Lower lobe of right lung (tissue), 2 donors: ENCODE measurements around the gene NUP205. TPM values are rescaled to one million over a fixed set of nuclear protein-coding genes. Genes with fewer than 3 reads are reported as not detected.
A peak's percentile ranks its signal among the peaks of the same experiment; 100 is the strongest.

ENCODE experiments used
- ATAC-seq, 2 donors: fragments of 200-7000 bp; cut with Tn5 transposase; one replicate each; pipeline ENCODE4 v1.9.1; 2020 to 2022; ENCODE audit warnings: mild to moderate bottlenecking in 2 of 2, moderate library complexity in 2 of 2
- DNase-seq: peaks from one replicate; pipeline ENCODE4 v3.0.0-alpha.2; 2020
- H3K27ac ChIP-seq: fragments of 200-600 bp; one replicate; pipeline ENCODE4 v1.8.0; 2022
- H3K27me3 ChIP-seq: fragments of 200-600 bp; one replicate; pipeline ENCODE4 v1.8.0; 2022; ENCODE audit warnings: low read depth
- H3K36me3 ChIP-seq: fragments of 200-600 bp; one replicate; pipeline ENCODE4 v1.8.0; 2022; ENCODE audit warnings: mild to moderate bottlenecking
- H3K4me1 ChIP-seq: fragments of 200-600 bp; one replicate; pipeline ENCODE4 v1.8.0; 2022
- H3K4me3 ChIP-seq: fragments of 200-600 bp; one replicate; pipeline ENCODE4 v1.8.0; 2022; ENCODE audit warnings: mild to moderate bottlenecking
- H3K9me3 ChIP-seq: fragments of 200-600 bp; one replicate; pipeline ENCODE4 v1.8.0; 2022
- intact Hi-C: fragments of 100-400 bp; cut with DNase I; formaldehyde crosslinking; loops from one replicate; pipeline ENCODE4 v1.11.0; 2022
- total RNA-seq: library from RNA; stranded (reverse); fragmentation: NEBNext Ultra II Directional; extraction: Animal tissue kit (Norgen Biotek cat#: 25700); gene quantifications from one replicate; pipeline ENCODE4 v1.2.1, GENCODE V29; 2021
- TF ChIP-seq, protein P1 (sequence below): fragments of 200-600 bp; IDR thresholded peaks from one replicate; pipeline ENCODE4 v1.8.0; 2022; ENCODE audit warnings: antibody characterized with exemption, mild to moderate bottlenecking
- donor health status: DM: no; HTN: yes; CAD: no; lungs with severe emphysema.

The NUP205 gene
- total RNA-seq, 1 donor from 2014 or later: 40.2 TPM

DNA sequence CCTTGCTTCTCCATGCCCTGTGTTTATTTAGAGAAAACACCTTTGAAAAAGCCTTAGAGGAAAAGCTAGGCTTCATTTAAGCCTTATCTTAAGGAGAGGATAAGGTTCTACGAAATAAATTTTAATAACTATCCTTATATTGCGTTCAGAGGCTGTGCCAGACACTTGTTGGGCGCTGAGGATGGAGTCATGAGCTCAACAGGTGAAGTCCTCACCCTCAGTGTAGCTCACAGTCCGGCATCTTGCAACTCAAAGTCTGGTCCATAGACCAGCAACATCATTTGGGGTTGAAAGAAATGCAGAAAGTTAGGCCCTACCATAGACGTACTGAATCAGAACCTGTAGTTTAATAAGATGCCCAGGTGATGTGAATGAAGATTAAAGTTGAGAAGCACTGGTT, 100.8 kb downstream of the NUP205 start:
- no peaks in the 10 kb centered on the region for H3K27me3 ChIP-seq
- ATAC-seq (no peak), DNase-seq (no peak)
- no peak overlapping the region for H3K4me3 ChIP-seq
- intact Hi-C loops: no loop called here
- TF ChIP-seq, protein P1, sequence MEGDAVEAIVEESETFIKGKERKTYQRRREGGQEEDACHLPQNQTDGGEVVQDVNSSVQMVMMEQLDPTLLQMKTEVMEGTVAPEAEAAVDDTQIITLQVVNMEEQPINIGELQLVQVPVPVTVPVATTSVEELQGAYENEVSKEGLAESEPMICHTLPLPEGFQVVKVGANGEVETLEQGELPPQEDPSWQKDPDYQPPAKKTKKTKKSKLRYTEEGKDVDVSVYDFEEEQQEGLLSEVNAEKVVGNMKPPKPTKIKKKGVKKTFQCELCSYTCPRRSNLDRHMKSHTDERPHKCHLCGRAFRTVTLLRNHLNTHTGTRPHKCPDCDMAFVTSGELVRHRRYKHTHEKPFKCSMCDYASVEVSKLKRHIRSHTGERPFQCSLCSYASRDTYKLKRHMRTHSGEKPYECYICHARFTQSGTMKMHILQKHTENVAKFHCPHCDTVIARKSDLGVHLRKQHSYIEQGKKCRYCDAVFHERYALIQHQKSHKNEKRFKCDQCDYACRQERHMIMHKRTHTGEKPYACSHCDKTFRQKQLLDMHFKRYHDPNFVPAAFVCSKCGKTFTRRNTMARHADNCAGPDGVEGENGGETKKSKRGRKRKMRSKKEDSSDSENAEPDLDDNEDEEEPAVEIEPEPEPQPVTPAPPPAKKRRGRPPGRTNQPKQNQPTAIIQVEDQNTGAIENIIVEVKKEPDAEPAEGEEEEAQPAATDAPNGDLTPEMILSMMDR: no peak
- H3K9me3 ChIP-seq: no peaks in the 10 kb centered on the region
- H3K36me3 ChIP-seq: no peaks in the 10 kb centered on the region
- H3K4me1 ChIP-seq: peaks cover 25% of the 10 kb centered on the region
- no peak overlapping the region for H3K27ac ChIP-seq

DNA sequence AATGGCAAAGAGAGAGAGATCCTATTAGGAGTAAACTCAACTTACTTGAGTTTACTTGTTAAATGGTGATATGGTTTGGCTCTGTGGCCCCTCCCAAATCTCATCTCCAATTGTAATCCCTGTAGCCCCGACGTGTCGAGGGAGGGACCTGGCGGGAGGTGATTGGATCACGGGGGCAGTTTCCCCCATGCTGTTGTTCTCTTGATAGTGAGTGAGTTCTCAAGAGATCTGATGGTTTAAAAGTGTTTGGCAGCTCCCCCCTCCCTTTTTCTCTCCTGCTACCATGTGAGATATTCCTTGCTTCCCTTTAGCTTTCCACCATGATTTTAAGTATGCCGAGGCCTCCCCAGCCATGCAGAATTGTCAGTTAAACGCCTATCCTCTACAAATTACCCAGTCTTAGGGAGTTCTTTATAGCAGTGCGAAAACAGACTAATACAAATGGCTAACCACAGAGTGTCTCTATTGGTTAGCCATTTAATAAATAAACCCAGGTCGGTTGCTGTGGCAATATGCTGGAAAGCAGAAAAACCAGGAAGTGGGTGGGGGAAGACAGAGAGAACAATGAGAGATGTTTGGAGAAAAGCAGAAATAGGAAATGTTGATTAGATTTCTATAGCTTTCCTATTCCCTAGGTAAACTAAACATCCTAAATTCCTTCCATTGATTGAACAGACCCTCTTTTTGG, 101.6 kb downstream of the NUP205 start:
- H3K27me3 ChIP-seq: no peaks in the 10 kb centered on the region
- intact Hi-C loops: no loop called here
- peak overlapping the region; percentile 59 for H3K27ac ChIP-seq
- no peak for ATAC-seq
- TF ChIP-seq, protein P1: no peak
- H3K4me1 ChIP-seq: peaks cover 32% of the 10 kb centered on the region
- no peaks in the 10 kb centered on the region for H3K36me3 ChIP-seq
- no peak overlapping the region for H3K4me3 ChIP-seq
- no peaks in the 10 kb centered on the region for H3K9me3 ChIP-seq
- no peak for DNase-seq

DNA sequence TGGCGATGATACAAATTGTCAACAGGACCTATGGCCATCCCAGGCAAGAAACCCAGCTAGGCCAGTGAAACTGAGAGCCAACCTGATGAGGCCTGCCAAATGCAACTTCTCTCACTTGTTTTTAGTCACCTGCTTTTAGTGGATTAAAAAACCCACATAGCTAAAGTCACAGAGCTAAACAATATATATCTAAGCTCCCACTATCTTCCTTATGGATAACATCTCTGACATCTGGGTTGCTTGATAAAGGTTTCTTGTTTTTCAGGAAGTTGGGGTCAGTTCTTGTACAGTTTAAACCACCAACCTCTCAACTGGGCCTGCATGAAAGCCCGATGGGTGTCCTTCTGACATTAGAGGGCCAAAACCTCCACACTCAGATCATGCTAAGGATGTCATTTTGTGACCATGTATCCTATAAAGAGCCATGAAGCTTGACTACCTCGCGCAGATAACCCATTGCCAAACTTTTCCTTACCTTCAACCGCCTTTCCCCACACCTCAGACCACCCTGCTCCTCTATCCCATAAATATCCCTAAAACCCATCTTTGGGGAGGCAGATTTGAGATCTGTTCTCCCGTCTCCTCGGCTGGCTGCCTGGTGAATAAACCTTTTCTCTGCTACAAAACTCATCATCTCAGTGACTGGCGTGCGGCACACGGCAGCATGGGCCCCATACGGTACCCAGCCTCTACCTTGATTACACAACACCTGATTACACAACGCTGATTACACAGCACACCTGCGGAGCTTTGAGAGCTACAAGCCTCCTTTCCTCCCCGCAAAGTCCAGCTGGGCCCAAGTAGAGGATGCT, 103.8 kb downstream of the NUP205 start:
- TF ChIP-seq, protein P1: no peak
- no peaks in the 10 kb centered on the region for H3K27me3 ChIP-seq
- peak overlapping the region; percentile 95 for H3K27ac ChIP-seq
- DNase-seq (no peak), ATAC-seq (peak; percentile 73 to 79)
- intact Hi-C loops: no loop called here
- peaks cover 4% of the 10 kb centered on the region for H3K36me3 ChIP-seq
- H3K4me3 ChIP-seq: peak overlapping the region; percentile 100
- peaks cover 43% of the 10 kb centered on the region for H3K4me1 ChIP-seq
- H3K9me3 ChIP-seq: no peaks in the 10 kb centered on the region

DNA sequence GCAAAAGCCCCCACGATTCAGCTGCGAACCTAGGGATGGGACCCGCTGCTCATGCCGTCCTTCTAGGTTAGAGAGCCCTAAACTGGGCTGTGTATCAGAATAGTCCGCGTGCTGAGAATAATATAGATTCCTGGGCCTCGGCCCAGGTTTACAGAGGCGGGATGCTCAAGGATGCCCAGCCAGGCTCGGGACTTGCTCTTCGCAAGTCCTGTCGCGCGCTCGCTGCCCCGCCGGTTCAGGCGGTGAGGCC, 104.3 kb downstream of the NUP205 start:
- DNase-seq (no peak), ATAC-seq (no peak)
- peak overlapping the region; percentile 95 for H3K27ac ChIP-seq
- H3K36me3 ChIP-seq: peaks cover 4% of the 10 kb centered on the region
- no peaks in the 10 kb centered on the region for H3K9me3 ChIP-seq
- H3K4me3 ChIP-seq: peak overlapping the region; percentile 100
- TF ChIP-seq, protein P1: no peak
- intact Hi-C loops: no loop called here
- H3K4me1 ChIP-seq: peaks cover 43% of the 10 kb centered on the region
- no peaks in the 10 kb centered on the region for H3K27me3 ChIP-seq

DNA sequence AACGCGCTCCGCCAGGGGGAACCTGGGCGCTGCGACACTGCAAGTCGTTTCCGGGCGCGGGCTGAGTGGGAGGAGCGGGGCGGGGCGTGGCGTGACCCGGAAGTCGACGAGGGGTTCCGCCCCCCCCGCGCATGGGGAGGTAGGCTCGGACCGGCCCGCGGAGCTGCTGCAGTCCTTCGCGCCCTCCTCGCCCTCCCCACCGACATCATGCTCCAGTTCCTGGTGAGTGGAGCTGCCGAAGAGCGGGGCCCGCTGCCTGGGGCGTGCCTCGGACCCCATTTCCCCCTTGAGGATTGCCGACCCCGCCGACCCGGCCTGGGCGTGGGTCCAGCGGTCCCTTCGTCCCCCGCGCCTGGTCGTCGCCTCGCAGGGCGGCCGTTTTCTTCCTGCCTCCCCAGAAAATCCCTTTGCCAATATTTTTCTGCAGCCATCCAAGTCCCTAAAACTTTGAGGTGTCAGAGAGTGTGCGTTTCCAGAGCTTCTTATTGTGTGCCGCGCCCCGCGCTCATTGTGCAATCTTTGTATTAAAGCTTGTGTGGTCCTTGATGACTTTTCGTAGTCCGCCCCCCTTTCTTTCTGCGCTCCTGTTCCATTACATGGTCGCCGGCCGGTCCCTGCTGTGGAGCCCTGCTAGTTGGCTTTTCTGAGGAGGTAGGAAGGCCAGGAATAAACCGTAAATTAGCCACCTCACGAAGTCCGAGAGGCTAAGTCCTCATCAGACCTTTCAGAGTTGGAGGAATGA, 104.8 kb downstream of the NUP205 start, which contains the start of gene STMP1:
Gene STMP1, plus strand, starts transcription at position 142 of the 742 bp plus-strand sequence.
- intact Hi-C loops: no loop called here
- Histone ChIP-seq H3K4me1 (peaks cover 43% of the 10 kb centered on the region), H3K9me3 (no peaks in the 10 kb centered on the region)

More for the DNA sequence above, 104.8 kb downstream of the NUP205 start, which contains the start of gene STMP1:
- TF ChIP-seq, protein P1: peak; percentile 79
- DNase-seq: peak; percentile 97
- peak within 1 kb of the TSS; percentile 95 for H3K27ac ChIP-seq
- H3K36me3 ChIP-seq: peaks cover 4% of the 10 kb centered on the region
- peak; percentile 99 to 100 for ATAC-seq
- no peaks in the 10 kb centered on the region for H3K27me3 ChIP-seq
- H3K4me3 ChIP-seq: peak within 1 kb of the TSS; percentile 100
